OCI-LY7 (cell line): ENCODE measurements around the gene PLA2G4E.

Source experiments
- EZH2phosphoT487 ChIP-seq: fragments of 200-600 bp; sonication (generic); IDR thresholded peaks from 2 replicates; pipeline ENCODE4 v1.6.1; 2018; ENCODE audit warnings: low read depth, borderline replicate concordance, mild to moderate bottlenecking, mixed run types, antibody characterized with exemption, low read length, moderate library complexity, mixed read lengths
- TF ChIP-seq, protein P1 (sequence below): fragments of 200-600 bp; sonication (generic); conservative IDR thresholded peaks from 2 replicates; pipeline ENCODE4 v1.5.1; 2014; ENCODE audit warnings: mild to moderate bottlenecking, antibody characterized with exemption, low read length, moderate library complexity, mixed read lengths

GRCh38 chr15:42021593-42021992 lies 751 bp upstream of the PLA2G4E start:
- TF ChIP-seq, protein P1, sequence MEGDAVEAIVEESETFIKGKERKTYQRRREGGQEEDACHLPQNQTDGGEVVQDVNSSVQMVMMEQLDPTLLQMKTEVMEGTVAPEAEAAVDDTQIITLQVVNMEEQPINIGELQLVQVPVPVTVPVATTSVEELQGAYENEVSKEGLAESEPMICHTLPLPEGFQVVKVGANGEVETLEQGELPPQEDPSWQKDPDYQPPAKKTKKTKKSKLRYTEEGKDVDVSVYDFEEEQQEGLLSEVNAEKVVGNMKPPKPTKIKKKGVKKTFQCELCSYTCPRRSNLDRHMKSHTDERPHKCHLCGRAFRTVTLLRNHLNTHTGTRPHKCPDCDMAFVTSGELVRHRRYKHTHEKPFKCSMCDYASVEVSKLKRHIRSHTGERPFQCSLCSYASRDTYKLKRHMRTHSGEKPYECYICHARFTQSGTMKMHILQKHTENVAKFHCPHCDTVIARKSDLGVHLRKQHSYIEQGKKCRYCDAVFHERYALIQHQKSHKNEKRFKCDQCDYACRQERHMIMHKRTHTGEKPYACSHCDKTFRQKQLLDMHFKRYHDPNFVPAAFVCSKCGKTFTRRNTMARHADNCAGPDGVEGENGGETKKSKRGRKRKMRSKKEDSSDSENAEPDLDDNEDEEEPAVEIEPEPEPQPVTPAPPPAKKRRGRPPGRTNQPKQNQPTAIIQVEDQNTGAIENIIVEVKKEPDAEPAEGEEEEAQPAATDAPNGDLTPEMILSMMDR: no peak
- no peak for TF ChIP-seq EZH2phosphoT487
